SK-N-SH (cell line): Measurements from ENCODE around the gene EDA. TPM values are rescaled to one million over a fixed set of nuclear protein-coding genes. Genes with fewer than 3 reads are reported as not detected.

Source experiments
- CTCF ChIA-PET: fragments of 300-600, 350-600 bp; formaldehyde crosslinking; extraction: SDS; loops from one replicate; lab custom pipeline; 2021; lab: Yijun Ruan, JAX
- POLR2A ChIA-PET: fragments of 350-600 bp; sonication (Branson Sonifier 250); formaldehyde crosslinking; extraction: SDS; loops from one replicate; lab custom pipeline; 2020; ENCODE audit warnings: antibody characterized with exemption, inconsistent platforms; lab: Yijun Ruan, JAX
- DNase-seq: peaks from one replicate; pipeline ENCODE4 v3.0.0; 2012
- H2AFZ ChIP-seq: fragments of 200-600 bp; sonication (generic); 2 replicates; pipeline ENCODE4 v1.8.1; 2016; ENCODE audit warnings: antibody characterized with exemption, mild to moderate bottlenecking, low read depth
- H3F3A ChIP-seq: fragments of 200-600 bp; sonication (generic); replicated peaks from 2 replicates; pipeline ENCODE3; 2016; ENCODE audit warnings: antibody characterized with exemption, mild to moderate bottlenecking; ENCODE audit not compliant: insufficient read depth
- H3K27ac ChIP-seq, 2 experiments: fragments of 200-500 bp in 1 of 2; fragments of 200-600 bp in 1 of 2; sonication (Bioruptor generic) in 1 of 2; sonication (generic), shearing (Covaris generic) in 1 of 2; 2 replicates each; pipeline versions ENCODE4 v1.5.1 to v1.6.1; 2014 to 2016; ENCODE audit warnings: low read depth in 2 of 2, inconsistent platforms in 1 of 2, low read length in 1 of 2, mild to moderate bottlenecking in 1 of 2, mixed read lengths in 1 of 2
- H3K27me3 ChIP-seq: fragments of 200-600 bp; sonication (generic), shearing (Covaris generic); 2 replicates; pipeline ENCODE4 v1.6.1; 2016; ENCODE audit warnings: mixed run types; ENCODE audit not compliant: insufficient read depth
- H3K36me3 ChIP-seq, 2 experiments: fragments of 200-500 bp in 1 of 2; fragments of 200-600 bp in 1 of 2; sonication (Bioruptor generic) in 1 of 2; sonication (generic) in 1 of 2; replicated peaks in 1 of 2; 2 replicates each; pipeline versions ENCODE3 to v1.5.1; 2014 to 2016; ENCODE audit warnings: low read length in 1 of 2, mild to moderate bottlenecking in 1 of 2; ENCODE audit not compliant: insufficient read depth in 2 of 2, control insufficient read depth in 1 of 2
- H3K4me1 ChIP-seq, 2 experiments: fragments of 200-500 bp in 1 of 2; fragments of 200-600 bp in 1 of 2; sonication (Bioruptor generic) in 1 of 2; sonication (generic), shearing (Covaris generic) in 1 of 2; 2 replicates each; pipeline versions ENCODE4 v1.5.1 to v1.6.1; 2014 to 2016; ENCODE audit warnings: low read depth in 1 of 2, low read length in 1 of 2, mixed run types in 1 of 2; ENCODE audit not compliant: insufficient read depth in 2 of 2, control insufficient read depth in 1 of 2
- H3K4me2 ChIP-seq: fragments of 200-600 bp; sonication (generic), shearing (Covaris generic); 2 replicates; pipeline ENCODE4 v1.6.1; 2017; ENCODE audit warnings: mixed run types
- H3K4me3 ChIP-seq, 2 experiments: fragments of 200-500 bp in 1 of 2; fragments of 200-600 bp in 1 of 2; sonication (Bioruptor generic) in 1 of 2; sonication (generic), shearing (Covaris generic) in 1 of 2; 2 replicates each; pipeline versions ENCODE4 v1.5.1 to v1.8.1; 2014 to 2016; ENCODE audit warnings: low read depth in 2 of 2, inconsistent platforms in 1 of 2, low read length in 1 of 2, mild to moderate bottlenecking in 1 of 2, mixed read lengths in 1 of 2, moderate library complexity in 1 of 2
- H3K79me2 ChIP-seq: fragments of 200-600 bp; sonication (generic); 2 replicates; pipeline ENCODE4 v1.8.1; 2017; ENCODE audit warnings: mild to moderate bottlenecking; ENCODE audit not compliant: insufficient read depth
- H3K9ac ChIP-seq: fragments of 200-600 bp; sonication (generic); 2 replicates; pipeline ENCODE4 v1.6.1; 2017; ENCODE audit warnings: mixed run types
- H3K9me2 ChIP-seq: fragments of 200-600 bp; sonication (generic); 2 replicates; pipeline ENCODE4 v1.6.1; 2017; ENCODE audit warnings: mixed run types
- H3K9me3 ChIP-seq: fragments of 200-600 bp; sonication (generic); 2 replicates; pipeline ENCODE4 v1.6.1; 2017; ENCODE audit warnings: mixed run types, mild to moderate bottlenecking, moderate library complexity
- H4K20me1 ChIP-seq: fragments of 200-600 bp; sonication (generic); 2 replicates; pipeline ENCODE4 v1.6.1; 2017; ENCODE audit warnings: mild to moderate bottlenecking, mixed run types; ENCODE audit not compliant: insufficient read depth
- CHD2 ChIP-seq: fragments of 150-350 bp; IDR thresholded peaks from 2 replicates; pipeline ENCODE4 v1.6.1; 2018; ENCODE audit warnings: low read length; ENCODE audit not compliant: partially characterized antibody
- EZH2phosphoT487 ChIP-seq: fragments of 200-600 bp; sonication (generic); IDR thresholded peaks from 2 replicates; pipeline ENCODE4 v1.6.1; 2017; ENCODE audit warnings: low read depth, mixed run types, mild to moderate bottlenecking, antibody characterized with exemption, moderate library complexity, borderline replicate concordance
- FOSL2 ChIP-seq: IDR thresholded peaks from 2 replicates; pipeline ENCODE4 v1.4.0; 2012; ENCODE audit warnings: low read depth, mild to moderate bottlenecking, moderate library complexity, borderline replicate concordance
- GATA2 ChIP-seq: sonication (generic); formaldehyde crosslinking; IDR thresholded peaks from 2 replicates; pipeline ENCODE4 v1.5.0; 2020; ENCODE audit warnings: mild to moderate bottlenecking, missing genetic modification reagents
- IRF3 ChIP-seq: fragments of 150-350 bp; IDR thresholded peaks from 2 replicates; pipeline ENCODE4 v1.6.1; 2016; ENCODE audit warnings: mild to moderate bottlenecking, low read depth, low read length
- JUND ChIP-seq: IDR thresholded peaks from 2 replicates; pipeline ENCODE4 v1.4.0; 2012
- MAX ChIP-seq: IDR thresholded peaks from 2 replicates; pipeline ENCODE4 v1.4.0; 2012; ENCODE audit warnings: low read depth
- MEF2A ChIP-seq: IDR thresholded peaks from 2 replicates; pipeline ENCODE4 v1.4.0; 2012; ENCODE audit warnings: low read depth, borderline replicate concordance
- MXI1 ChIP-seq: IDR thresholded peaks from 2 replicates; pipeline ENCODE4 v1.6.1; 2012; ENCODE audit warnings: mild to moderate bottlenecking, low read depth, low read length, improper control_type of control experiment
- PBX3 ChIP-seq: IDR thresholded peaks from 2 replicates; pipeline ENCODE4; 2012
- POLR2AphosphoS5 ChIP-seq: IDR thresholded peaks from 2 replicates; pipeline ENCODE4 v1.6.1; 2012; ENCODE audit warnings: low read depth, low read length
- RAD21 ChIP-seq: IDR thresholded peaks from 2 replicates; pipeline ENCODE4 v1.6.1; 2012; ENCODE audit warnings: mild to moderate bottlenecking, low read length
- RXRA ChIP-seq: IDR thresholded peaks from 2 replicates; pipeline ENCODE4 v1.4.0; 2012; ENCODE audit warnings: low read depth, mild to moderate bottlenecking, borderline replicate concordance
- SIN3A ChIP-seq: IDR thresholded peaks from 2 replicates; pipeline ENCODE4 v1.6.1; 2012; ENCODE audit warnings: low read depth, mild to moderate bottlenecking, low read length, moderate library complexity, borderline replicate concordance
- TAF1 ChIP-seq: IDR thresholded peaks from 2 replicates; pipeline ENCODE4 v1.6.1; 2012; ENCODE audit warnings: low read depth, mild to moderate bottlenecking, low read length, moderate library complexity, borderline replicate concordance
- USF1 ChIP-seq: IDR thresholded peaks from 2 replicates; pipeline ENCODE4 v1.4.0; 2012; ENCODE audit warnings: low read depth, borderline replicate concordance
- WGBS: methylation state at CpG from one replicate; pipeline ENCODE4 v1.1.6; 2017; ENCODE audit warnings: low lambda C conversion rate; 5-methylcytosine and 5-hydroxymethylcytosine counted together
- polyA plus RNA-seq, 3 experiments: library from polyadenylated mRNA; depleted of rRNA; stranded (reverse); fragments of >200 nt; gene quantifications; 2 replicates each; pipeline ENCODE4 v1.2.3, GENCODE V29; 2012
- TF ChIP-seq, protein P1 (sequence below): fragments of 150-350 bp; IDR thresholded peaks from 2 replicates; pipeline ENCODE4 v1.6.1; 2017; ENCODE audit warnings: antibody characterized with exemption, low read length, low read depth, borderline replicate concordance

EDA gene
- polyA plus RNA-seq, 1 of the 3 experiments (the other 2 are of a cell fraction), result 0.02 TPM

- Histone ChIP-seq H3K9ac (no peak overlapping the region), H3K27ac (no peak overlapping the region), H3K36me3 (no peaks in the 10 kb centered on the region), H2AFZ (no peak overlapping the region), H3K79me2 (no peaks in the 10 kb centered on the region), H3K9me2 (no peaks in the 10 kb centered on the region), H4K20me1 (no peaks in the 10 kb centered on the region), H3K27me3 (0 out of 2 replicates have a peak, but pooled peaks cover 4% of the 10 kb centered on the region), H3K4me1 (no peaks in the 10 kb centered on the region), H3K9me3 (no peaks in the 10 kb centered on the region), H3K4me2 (no peak overlapping the region), H3K4me3 (no peak overlapping the region), H3F3A (peaks cover 3% of the 10 kb centered on the region)
- ChIA-PET POLR2A (no interaction called here), CTCF (no interaction called here)
- TF ChIP-seq, protein P1, sequence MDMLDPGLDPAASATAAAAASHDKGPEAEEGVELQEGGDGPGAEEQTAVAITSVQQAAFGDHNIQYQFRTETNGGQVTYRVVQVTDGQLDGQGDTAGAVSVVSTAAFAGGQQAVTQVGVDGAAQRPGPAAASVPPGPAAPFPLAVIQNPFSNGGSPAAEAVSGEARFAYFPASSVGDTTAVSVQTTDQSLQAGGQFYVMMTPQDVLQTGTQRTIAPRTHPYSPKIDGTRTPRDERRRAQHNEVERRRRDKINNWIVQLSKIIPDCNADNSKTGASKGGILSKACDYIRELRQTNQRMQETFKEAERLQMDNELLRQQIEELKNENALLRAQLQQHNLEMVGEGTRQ, result no peak
- TF ChIP-seq GATA2 (no peak), POLR2AphosphoS5 (no peak), CHD2 (no peak), RXRA (no peak), MAX (no peak), RAD21 (no peak), MXI1 (no peak), SIN3A (no peak), IRF3 (no peak), PBX3 (no peak), EZH2phosphoT487 (no peak), TAF1 (no peak), USF1 (no peak)
- no peak for DNase-seq
- 13% methylated on average over 4 of the region's 4 CpGs for WGBS
Measured at GRCh38 chrX:70022616-70023015, 406.7 kb downstream of the EDA start.

DNA sequence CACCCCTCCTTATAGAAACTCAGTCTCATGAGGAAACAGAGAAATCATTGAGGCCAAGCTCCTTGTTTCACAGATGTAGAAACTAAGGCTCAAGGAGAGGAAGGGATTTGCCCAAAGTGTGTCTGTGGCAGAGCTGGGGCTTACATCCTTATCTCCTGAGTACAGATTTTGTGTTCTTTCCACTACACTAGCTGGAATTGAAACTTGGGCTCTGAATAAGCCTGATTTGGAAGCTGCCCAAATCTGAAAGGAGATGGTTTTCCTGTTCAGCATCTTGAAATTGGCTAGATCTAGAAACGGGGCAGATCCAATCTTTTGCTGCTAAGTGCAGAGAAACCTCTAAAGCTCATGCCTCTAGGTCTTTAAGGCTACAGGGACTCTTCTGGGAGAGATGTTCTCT lies 409.6 kb downstream of the EDA start:
- H3K4me3 ChIP-seq, result no peak overlapping the region
- no peak for TF ChIP-seq FOSL2
- TF ChIP-seq POLR2AphosphoS5, result no peak
- TF ChIP-seq USF1, result no peak
- TF ChIP-seq MXI1, result no peak
- TF ChIP-seq JUND, result no peak
- TF ChIP-seq EZH2phosphoT487, result no peak
- no peak for TF ChIP-seq MEF2A
- H3F3A ChIP-seq, result peaks cover 3% of the 10 kb centered on the region
- H3K4me2 ChIP-seq, result peak overlapping the region; percentile 19; the same call in 1 of the 2 replicates
- no peak for DNase-seq
- no peaks in the 10 kb centered on the region for H3K9me3 ChIP-seq
- H3K4me1 ChIP-seq, result no peaks in the 10 kb centered on the region
- 8% methylated on average over 1 of the region's 1 CpG for WGBS
- H4K20me1 ChIP-seq, result no peaks in the 10 kb centered on the region
- no peaks in the 10 kb centered on the region for H3K36me3 ChIP-seq
- H3K9ac ChIP-seq, result no peak overlapping the region
- peak overlapping the region; percentile 35; the same call in 1 of the 2 replicates for H2AFZ ChIP-seq
- no peak overlapping the region for H3K27ac ChIP-seq
- no peaks in the 10 kb centered on the region for H3K79me2 ChIP-seq
- ChIA-PET CTCF (no interaction called here), POLR2A (no interaction called here)
- 0 out of 2 replicates have a peak, but pooled peaks cover 4% of the 10 kb centered on the region for H3K27me3 ChIP-seq
- no peaks in the 10 kb centered on the region for H3K9me2 ChIP-seq
